K562 (cell line): ENCODE results near the gene BAMBI. TPM values are rescaled to one million over a fixed set of nuclear protein-coding genes. Genes with fewer than 3 reads are reported as not detected.
A peak's percentile ranks its signal among the peaks of the same experiment; 100 is the strongest.

Experiments used
- CCNT2 ChIP-seq: IDR thresholded peaks from 2 replicates; pipeline ENCODE4 v1.6.1; 2011; ENCODE audit warnings: borderline replicate concordance, low read depth, mild to moderate bottlenecking, moderate library complexity, mixed read lengths, low read length; ENCODE audit not compliant: insufficient read length; ENCODE audit errors: extremely low read depth
- CHD7 ChIP-seq: fragments of 200-600 bp; sonication (generic); IDR thresholded peaks from one replicate; pipeline ENCODE4 v1.6.1; 2012; ENCODE audit warnings: mild to moderate bottlenecking, low read depth, low read length, inconsistent platforms
- ETV5 ChIP-seq: sonication (generic); formaldehyde crosslinking; IDR thresholded peaks from 2 replicates; pipeline ENCODE4 v1.4.0; 2020; ENCODE audit warnings: low read depth, mild to moderate bottlenecking, missing genetic modification reagents
- KAT2B ChIP-seq: IDR thresholded peaks from one replicate; pipeline ENCODE4 v1.6.1; 2012; ENCODE audit warnings: low read depth, mild to moderate bottlenecking, control low read depth, inconsistent platforms, low read length, moderate library complexity
- TCF7 ChIP-seq: sonication (generic); IDR thresholded peaks from 2 replicates; pipeline ENCODE4 v1.6.1; 2016; ENCODE audit warnings: antibody characterized with exemption, borderline replicate concordance
- TFE3 ChIP-seq: fragments of 450-650 bp; formaldehyde crosslinking; IDR thresholded peaks from 2 replicates; pipeline ENCODE4 v1.4.0; 2020; ENCODE audit warnings: mild to moderate bottlenecking, mixed read lengths
- U2AF2 ChIP-seq: fragments of 200-400 bp; formaldehyde crosslinking; optimal IDR thresholded peaks from 2 replicates; pipeline ENCODE3; 2017; ENCODE audit warnings: low read depth, mild to moderate bottlenecking, low read length
- USF1 ChIP-seq: sonication (generic); formaldehyde crosslinking; IDR thresholded peaks from 2 replicates; pipeline ENCODE4 v1.9.0; 2022; ENCODE audit warnings: mild to moderate bottlenecking, missing genetic modification reagents
- ZNF740 ChIP-seq, 3 experiments: fragments of 200-800 bp in 1 of 3; sonication (Bioruptor generic) in 1 of 3; sonication (generic) in 1 of 3; formaldehyde crosslinking in 1 of 3; IDR thresholded peaks; 2 replicates each; pipeline versions ENCODE4 v1.6.1 to v1.8.0; 2016 to 2022; ENCODE audit warnings: mild to moderate bottlenecking in 2 of 3, missing compliant biosample characterization in 2 of 3, missing genetic modification characterization in 2 of 3, missing genetic modification reagents in 1 of 3
- polyA plus RNA-seq, 8 experiments: library from polyadenylated mRNA; depleted of rRNA in 4 of 8; stranded (reverse) in 5 of 8; unstranded in 3 of 8; fragments of >200 nt; fragmentation: Nextera tagmentation in 2 of 8; fragmentation: Illumina TruSeq in 1 of 8; extraction: Ambion mirVana in 2 of 8; extraction: Trizol in 1 of 8; gene quantifications; 2 replicates each; pipeline versions ENCODE4 v1.2.1 to v1.2.3, GENCODE V29; 2011 to 2014; ENCODE audit warnings: inconsistent platforms in 1 of 8, missing spikeins in 1 of 8
- total RNA-seq, 7 experiments: library from RNA; depleted of rRNA in 6 of 7; stranded (reverse); fragments of >200 nt in 6 of 7; fragmentation: Illumina TruSeq in 2 of 7; extraction: Trizol in 2 of 7; gene quantifications; 2 replicates each; pipeline versions ENCODE4 v1.2.1 to v1.2.3, GENCODE V29; 2011 to 2021; ENCODE audit warnings: low replicate concordance in 1 of 7

Gene BAMBI
- total and polyA plus RNA-seq, 9 of the 15 experiments (the other 6 are each of a cell fraction or from before 2014, with no cell fraction given) = 2.0 to 21.8 (median 13.5) TPM

GRCh38 chr10:28674782-28675181, 2.5 kb upstream of the BAMBI start (continued):
- TF ChIP-seq USF1 (CRISPR knock-in tag) = peak; percentile 23; the same call in 1 of the 2 replicates
- no peak for TF ChIP-seq CHD7
- no peak for TF ChIP-seq ZNF740 (CRISPR knock-in tag; IDR thresholded peaks at IDR 0.05)
- no peak for TF ChIP-seq ZNF740 (tag; IDR thresholded peaks at IDR 0.05)
- TF ChIP-seq KAT2B = no peak
- TF ChIP-seq TCF7 = no peak
- TF ChIP-seq U2AF2 = no peak
- TF ChIP-seq TFE3 (CRISPR knock-in tag) = peak; percentile 97
- TF ChIP-seq ETV5 (CRISPR knock-in tag) = no peak
- no peak for TF ChIP-seq CCNT2
